HG03469 (cell line): ENCODE results near the gene ABCA13.

ENCODE experiments used
- ATAC-seq: cut with Tn5 transposase; IDR thresholded peaks from one replicate; pipeline ENCODE4 v1.9.1; 2021; ENCODE audit warnings: mild to moderate bottlenecking, moderate library complexity, moderate number of reproducible peaks; ENCODE audit not compliant: unreplicated experiment

Gene ABCA13

GRCh38 chr7:48296966-48297365, 125.7 kb downstream of the ABCA13 start:
- ATAC-seq, result no peak

GRCh38 chr7:48298779-48299178, 127.5 kb downstream of the ABCA13 start:
- ATAC-seq, result peak; percentile 56

DNA sequence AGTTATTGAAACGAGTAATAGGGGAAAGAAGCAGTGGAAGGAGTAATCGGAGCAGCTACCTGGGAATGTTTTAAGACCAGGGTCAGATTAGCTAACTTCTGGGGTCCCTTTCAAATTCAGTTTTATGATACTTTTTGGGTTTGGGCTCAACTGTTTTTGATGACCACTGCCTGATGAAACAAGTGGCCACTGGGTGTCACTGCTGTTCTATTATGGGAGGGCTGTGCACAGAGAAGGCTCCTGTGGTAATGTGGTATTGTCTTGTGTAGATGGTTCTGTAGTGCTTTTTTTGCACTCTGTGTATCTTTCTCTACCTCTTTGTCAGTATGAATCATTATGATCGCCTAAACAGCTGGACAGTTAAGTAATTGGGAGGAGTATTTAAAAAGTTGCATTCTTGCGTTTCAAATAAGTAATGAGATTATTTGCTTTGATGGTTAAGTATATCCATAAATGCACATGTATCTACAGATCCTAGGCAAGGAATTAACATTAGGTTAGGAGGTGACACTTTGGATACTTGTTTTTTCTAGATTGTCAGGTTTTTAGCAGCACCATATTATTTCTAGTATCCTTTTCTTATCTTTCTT, 128.4 kb downstream of the ABCA13 start:
- peak; percentile 77 for ATAC-seq

DNA sequence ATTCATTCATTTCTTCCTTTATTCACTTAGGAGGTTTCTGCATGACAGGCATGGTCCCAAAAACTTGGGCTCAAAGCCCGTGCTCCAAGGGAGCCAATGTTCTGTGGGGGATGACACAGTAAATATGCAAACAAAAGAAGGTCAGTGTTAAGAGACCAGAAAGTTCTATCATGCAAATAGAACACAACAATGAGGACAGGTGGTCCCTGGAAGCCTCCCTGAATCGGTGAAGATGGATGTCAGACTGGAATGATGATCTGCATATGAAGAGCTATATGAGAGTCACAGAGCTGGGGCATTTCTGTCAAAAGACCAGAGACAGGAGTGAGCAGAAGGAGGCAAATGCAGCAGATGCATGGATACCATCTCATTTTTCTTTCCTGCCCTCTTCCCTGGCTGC, 129.0 kb downstream of the ABCA13 start:
- ATAC-seq, result no peak

DNA sequence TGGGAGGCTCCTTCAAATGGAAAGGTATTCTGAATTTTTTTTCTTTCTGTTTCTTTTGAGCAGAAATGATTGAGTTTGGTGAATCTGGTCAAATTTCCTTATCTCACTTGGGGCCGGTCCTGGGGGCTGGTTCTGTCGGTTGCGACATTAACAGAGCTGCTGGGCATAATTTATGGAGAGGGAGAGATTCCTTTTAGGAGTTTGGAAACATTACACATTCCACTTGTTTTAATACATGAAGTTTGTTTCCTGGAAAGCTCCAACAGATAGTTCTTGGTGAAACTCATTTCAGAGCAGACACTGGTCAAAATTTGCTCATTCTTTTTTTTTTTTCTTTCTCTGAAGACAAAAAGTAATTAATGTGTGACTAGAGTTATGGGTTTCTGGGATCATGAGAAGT, 129.9 kb downstream of the ABCA13 start:
- ATAC-seq, result no peak

DNA sequence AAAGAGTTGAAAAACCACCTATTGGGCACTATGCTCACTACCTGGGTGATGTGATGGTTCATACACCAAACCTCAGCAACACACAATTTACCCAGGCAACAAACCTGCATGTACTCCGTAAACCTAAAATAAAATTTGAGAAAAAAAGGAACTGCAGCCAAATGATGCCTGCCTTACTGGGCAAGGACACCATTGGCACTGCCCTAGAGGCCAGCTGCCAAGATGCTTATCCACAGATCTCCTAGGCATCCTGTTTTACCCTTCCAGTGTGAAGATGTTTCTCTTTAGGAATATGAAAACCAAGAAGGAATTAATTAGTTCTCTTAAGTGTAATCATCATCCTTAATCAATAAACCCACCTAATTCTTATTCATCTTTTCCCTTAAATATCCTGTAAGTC, 133.4 kb downstream of the ABCA13 start:
- no peak for ATAC-seq

DNA sequence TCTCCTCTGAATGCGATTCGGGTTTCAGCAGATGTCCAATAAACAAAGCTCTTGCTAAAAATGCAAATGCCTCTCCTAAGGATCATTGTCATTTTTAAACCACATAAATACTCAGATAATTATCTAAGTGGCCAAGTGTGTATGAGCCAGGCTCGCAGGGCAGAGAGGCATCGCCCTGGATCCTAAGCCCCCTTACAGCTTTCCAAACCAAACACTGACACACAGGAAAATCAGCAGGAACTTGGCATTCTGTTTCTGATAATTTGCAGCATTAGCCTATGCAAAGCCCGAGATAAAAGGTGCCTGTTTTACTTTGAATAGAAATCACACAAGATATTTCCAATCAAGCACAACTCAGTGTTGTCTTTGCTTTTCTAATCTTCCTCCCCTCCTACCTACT, 134.4 kb downstream of the ABCA13 start:
- ATAC-seq, result no peak

- no peak for ATAC-seq
Observed at GRCh38 chr7:48307041-48307714, 135.9 kb downstream of the ABCA13 start.

- ATAC-seq, result no peak
Observed at GRCh38 chr7:48309720-48310119, 138.5 kb downstream of the ABCA13 start.

GRCh38 chr7:48311464-48312100, 140.3 kb downstream of the ABCA13 start:
- no peak for ATAC-seq

GRCh38 chr7:48312151-48312550, 140.9 kb downstream of the ABCA13 start:
- ATAC-seq, result no peak

DNA sequence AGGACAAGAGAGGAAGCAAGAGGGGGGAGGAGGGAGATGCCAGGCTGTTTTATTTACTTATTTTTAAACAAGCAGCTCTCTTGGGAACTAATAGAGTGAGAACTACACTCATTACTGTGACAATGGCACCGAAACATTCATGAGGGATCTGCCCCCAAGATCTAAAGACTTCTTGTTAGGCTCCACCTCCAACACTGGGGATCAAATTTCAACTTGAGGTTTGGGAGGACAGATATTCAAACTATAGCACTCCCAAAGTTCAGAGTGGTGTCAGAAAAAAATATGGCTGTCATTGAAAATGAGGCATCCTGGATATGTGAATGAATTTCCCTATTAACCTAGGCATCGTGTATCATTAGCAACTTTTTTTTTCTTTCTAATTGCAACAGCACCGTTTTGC, 145.5 kb downstream of the ABCA13 start:
- no peak for ATAC-seq

DNA sequence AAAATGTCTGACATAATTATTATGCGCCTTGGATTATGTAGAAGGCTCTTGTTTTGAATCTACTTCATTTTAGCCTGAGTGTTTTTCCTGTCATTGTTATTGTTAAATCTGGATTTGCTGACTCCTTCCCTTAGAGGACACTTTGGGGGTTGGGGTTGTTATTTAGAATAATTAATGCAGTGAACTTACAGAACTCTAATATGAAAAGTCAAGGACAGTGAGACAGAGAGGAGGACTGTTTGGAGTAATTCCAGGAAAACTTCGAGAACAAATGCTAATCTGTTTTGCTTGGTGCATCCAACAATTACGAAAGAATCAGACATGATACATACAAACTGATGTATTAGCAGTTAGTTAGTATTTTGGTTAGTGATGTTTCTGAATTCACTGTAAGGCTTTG, 146.1 kb downstream of the ABCA13 start:
- no peak for ATAC-seq

DNA sequence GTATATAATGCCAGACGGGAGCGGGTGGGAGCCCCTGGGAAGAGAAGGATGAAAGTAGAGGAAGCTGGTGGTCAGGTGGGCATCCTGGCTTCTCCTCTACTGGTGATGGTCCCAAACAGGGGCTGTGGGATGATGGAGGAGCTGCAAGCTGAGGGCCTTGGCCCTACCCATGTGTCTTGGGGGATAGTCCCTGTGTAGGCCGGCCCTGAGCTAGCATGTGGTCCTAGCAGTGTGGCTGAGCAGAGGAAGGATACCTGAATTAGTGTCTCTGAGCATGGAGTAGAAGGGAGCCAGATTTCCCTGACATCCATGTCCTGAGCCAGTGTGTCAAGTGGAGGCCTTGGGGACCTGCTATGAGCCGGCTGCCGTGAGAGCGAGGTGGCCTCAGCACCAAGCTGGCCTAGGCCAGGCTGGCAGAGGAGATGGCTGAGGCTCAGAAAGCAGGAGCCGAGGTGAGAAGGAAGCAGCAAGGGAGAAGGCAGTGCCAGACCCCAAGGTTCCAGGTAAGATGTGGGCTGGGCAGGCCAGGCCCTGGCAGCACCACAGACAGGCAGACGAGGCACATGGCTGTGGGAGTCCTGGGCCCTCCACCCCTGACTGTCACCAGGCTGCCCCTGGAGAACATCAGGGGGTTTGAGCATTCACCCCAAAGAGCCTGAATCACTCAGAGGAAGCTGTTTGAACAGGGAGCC, 150.2 kb downstream of the ABCA13 start:
- no peak for ATAC-seq

- no peak for ATAC-seq
Observed at GRCh38 chr7:48337012-48337621, 165.9 kb downstream of the ABCA13 start.

DNA sequence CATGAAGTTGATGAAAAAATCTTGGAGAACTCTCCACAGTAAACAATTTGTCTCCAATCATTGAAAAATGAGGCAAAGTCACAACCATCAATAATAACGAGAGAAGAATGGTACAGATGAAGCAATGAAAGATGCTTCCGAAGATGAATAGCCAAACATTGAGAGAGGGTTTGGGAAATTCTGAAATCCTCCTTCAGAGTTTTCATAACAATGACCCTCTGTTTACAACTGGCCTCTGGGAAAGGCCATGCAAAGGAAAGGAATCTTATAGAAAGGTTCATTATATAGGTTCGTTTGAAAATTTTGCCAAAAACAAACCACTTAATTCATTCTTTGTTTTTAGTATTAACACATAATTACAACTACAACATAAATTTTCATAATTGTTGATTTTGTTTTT, 166.5 kb downstream of the ABCA13 start:
- no peak for ATAC-seq

DNA sequence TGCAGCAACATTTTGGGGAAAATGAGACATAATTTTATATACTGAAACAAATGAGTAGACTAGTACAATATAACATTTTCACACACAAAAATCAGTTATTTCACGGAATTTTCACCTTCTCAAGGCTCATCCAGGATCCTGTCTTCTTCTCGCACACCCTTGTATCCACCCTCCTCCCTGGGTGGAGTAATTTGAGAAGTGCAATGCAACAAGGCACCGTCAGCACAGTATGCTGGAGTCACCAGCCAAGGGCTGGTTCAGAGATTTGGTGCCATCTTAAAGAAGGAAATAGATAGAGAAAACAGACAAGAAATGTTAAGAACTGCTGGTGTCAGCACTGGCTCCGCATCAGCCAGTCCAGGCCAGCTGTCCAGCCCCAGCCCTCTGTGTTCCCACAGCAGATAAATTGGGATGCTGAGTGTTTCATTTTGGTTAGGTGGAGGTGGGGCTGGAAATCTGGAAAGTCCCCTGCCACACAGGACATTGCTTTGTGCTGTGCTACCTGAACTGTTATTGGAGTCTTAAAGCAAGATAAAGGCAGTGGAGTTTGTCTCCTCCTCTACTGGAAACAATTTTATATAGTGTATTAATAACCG, 176.1 kb downstream of the ABCA13 start:
- ATAC-seq, result no peak

DNA sequence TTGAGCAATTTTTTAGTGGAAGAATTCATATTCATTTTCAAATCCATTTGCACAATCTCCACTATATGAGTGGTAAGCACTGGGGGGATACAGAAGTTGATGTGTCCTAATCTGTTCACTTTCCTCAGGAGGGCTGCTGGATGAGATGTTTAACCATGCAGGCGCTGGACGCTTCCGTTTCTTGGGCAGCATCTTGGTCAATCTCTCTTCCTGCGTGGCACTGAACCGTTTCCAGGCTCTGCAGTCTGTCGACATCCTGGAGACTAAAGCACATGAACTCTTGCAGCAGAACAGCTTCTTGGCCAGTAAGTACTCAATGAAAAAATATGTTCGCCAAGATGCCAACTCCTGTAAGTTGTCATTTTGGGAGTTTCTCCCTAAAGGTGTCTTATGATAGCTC, 179.3 kb downstream of the ABCA13 start:
- no peak for ATAC-seq

- ATAC-seq, result no peak
Observed at GRCh38 chr7:48351900-48352299, 180.6 kb downstream of the ABCA13 start.

DNA sequence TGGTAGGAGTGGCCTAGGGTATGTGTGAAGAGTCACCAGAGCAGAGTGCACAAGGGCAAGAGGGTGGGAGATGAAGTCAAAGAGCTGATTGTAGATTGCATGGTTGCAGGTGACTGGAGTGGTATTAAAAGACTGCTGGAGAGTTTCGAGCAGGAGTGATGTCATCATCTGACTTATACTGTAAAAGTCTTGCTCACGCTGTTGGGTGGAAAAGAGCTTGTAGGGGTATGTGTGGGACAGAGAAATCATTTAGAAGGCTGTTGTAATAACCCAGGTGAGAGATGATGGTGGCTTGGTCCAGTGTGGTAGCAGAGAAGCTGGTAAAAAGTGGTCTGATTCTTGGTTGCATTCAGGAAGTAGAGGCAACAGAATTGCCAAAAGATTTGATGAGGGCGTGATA, 184.1 kb downstream of the ABCA13 start:
- no peak for ATAC-seq

GRCh38 chr7:48360574-48360973, 189.3 kb downstream of the ABCA13 start:
- ATAC-seq, result no peak
